HepG2 (cell line): ENCODE data around the gene TRAPPC4. TPM values are rescaled to one million over a fixed set of nuclear protein-coding genes. Genes with fewer than 3 reads are reported as not detected.

ENCODE experiments used
- ATAC-seq: fragments of 200-7000 bp; cut with Tn5 transposase; 3 replicates; pipeline ENCODE4 v1.9.1; 2020; ENCODE audit warnings: mild to moderate bottlenecking, moderate library complexity
- BruUV-seq: library from RNA; stranded (reverse); fragments of 400-500 nt; replicated peaks from 2 replicates; lab custom pipeline; 2021; lab: Mats Ljungman, UMichigan
- CTCF ChIA-PET: fragments of 300-600 bp; formaldehyde crosslinking; extraction: SDS; loops from one replicate; lab custom pipeline; 2021; ENCODE audit warnings: low total read pairs, inconsistent platforms, low intra/inter-chr PET ratio; lab: Yijun Ruan, JAX
- POLR2A ChIA-PET: fragments of 350-600 bp; sonication (Branson Sonifier 250); formaldehyde crosslinking; loops from one replicate; lab custom pipeline; 2020; ENCODE audit warnings: antibody characterized with exemption, inconsistent platforms; lab: Yijun Ruan, JAX
- DNase-seq: peaks from one replicate; pipeline ENCODE4 v3.0.0-alpha.2; 2015; ENCODE audit warnings: low spot score
- FAIRE-seq: peaks from 3 replicates; lab custom pipeline; 2011; peaks lifted over from hg19 to GRCh38; lab: Jason Lieb, UNC
- H2AFZ ChIP-seq: one replicate; pipeline ENCODE4 v1.6.1; 2011; ENCODE audit warnings: low read length, inconsistent platforms
- H3K27ac ChIP-seq: fragments of 300-600 bp; 3 replicates; pipeline ENCODE4 v1.8.0; 2011; ENCODE audit warnings: mixed run types, mild to moderate bottlenecking, mixed read lengths, low read length, inconsistent platforms; ENCODE audit not compliant: insufficient read depth; ENCODE audit errors: extremely low read length
- H3K27me3 ChIP-seq, 2 experiments: fragments of 200-600 bp in 1 of 2; 2 replicates in 1 of 2; 3 replicates in 1 of 2; pipeline versions ENCODE4 v1.6.0 to v1.8.0; 2011; ENCODE audit warnings: low read length in 2 of 2, mild to moderate bottlenecking in 2 of 2, moderate library complexity in 2 of 2, inconsistent platforms in 1 of 2; ENCODE audit not compliant: insufficient read depth in 2 of 2, control insufficient read depth in 1 of 2
- H3K36me3 ChIP-seq, 2 experiments: fragments of 200-600 bp in 1 of 2; replicated peaks in 1 of 2; 2 replicates in 1 of 2; 3 replicates in 1 of 2; pipeline versions ENCODE4 v1.5.1 to v1.8.0; 2011; ENCODE audit warnings: low read length in 2 of 2, inconsistent platforms in 1 of 2; ENCODE audit not compliant: insufficient read depth in 2 of 2, control insufficient read depth in 1 of 2
- H3K4me1 ChIP-seq: 2 replicates; pipeline ENCODE4 v1.5.1; 2012; ENCODE audit warnings: low read length, inconsistent platforms; ENCODE audit not compliant: insufficient read depth
- H3K4me2 ChIP-seq: 2 replicates; pipeline ENCODE4 v1.6.0; 2011; ENCODE audit warnings: low read depth, low read length, inconsistent platforms
- H3K4me3 ChIP-seq, 3 experiments: fragments of 200-600 bp in 1 of 3; sonication (generic), shearing (Covaris generic) in 1 of 3; replicated peaks in 1 of 3; 2 replicates each; pipeline ENCODE4 v1.5.1; 2011 to 2016; ENCODE audit warnings: low read length in 3 of 3, inconsistent platforms in 2 of 3, low read depth in 2 of 3, mild to moderate bottlenecking in 2 of 3, control low read depth in 1 of 3, mixed read lengths in 1 of 3; ENCODE audit not compliant: insufficient read depth in 1 of 3
- H3K79me2 ChIP-seq: one replicate; pipeline ENCODE4 v1.6.1; 2011; ENCODE audit warnings: low read length, inconsistent platforms; ENCODE audit not compliant: insufficient read depth
- H3K9ac ChIP-seq: 2 replicates; pipeline ENCODE4 v1.6.0; 2011; ENCODE audit warnings: mild to moderate bottlenecking, low read depth, low read length, inconsistent platforms; ENCODE audit not compliant: insufficient read depth
- H3K9me3 ChIP-seq: 2 replicates; pipeline ENCODE4 v1.5.1; 2012; ENCODE audit warnings: mild to moderate bottlenecking, low read length
- H4K20me1 ChIP-seq: 2 replicates; pipeline ENCODE4 v1.6.0; 2011; ENCODE audit warnings: inconsistent platforms, mild to moderate bottlenecking, low read length, moderate library complexity; ENCODE audit not compliant: insufficient read depth
- GABPA ChIP-seq, 2 experiments: IDR thresholded peaks; 2 replicates each; pipeline ENCODE4 v1.6.1; 2011 to 2016; ENCODE audit warnings: low read depth in 2 of 2, low read length in 1 of 2, missing biosample characterization in 1 of 2, missing genetic modification characterization in 1 of 2
- IKZF4 ChIP-seq: sonication (generic); formaldehyde crosslinking; IDR thresholded peaks from 2 replicates; pipeline ENCODE4 v1.5.1; 2020; ENCODE audit warnings: borderline replicate concordance, mild to moderate bottlenecking, low read depth, missing genetic modification reagents; ENCODE audit errors: not compliant biosample characterization
- NR2C2 ChIP-seq: sonication (generic); formaldehyde crosslinking; IDR thresholded peaks from 2 replicates; pipeline ENCODE4 v1.4.0; 2020; ENCODE audit warnings: missing genetic modification reagents, mild to moderate bottlenecking, moderate library complexity, borderline replicate concordance
- PLRG1 ChIP-seq: fragments of 450-650 bp; conservative IDR thresholded peaks from 2 replicates; pipeline ENCODE4 v1.6.1; 2016
- POGZ ChIP-seq: sonication (generic); formaldehyde crosslinking; IDR thresholded peaks from 2 replicates; pipeline ENCODE4 v1.4.0; 2020; ENCODE audit warnings: mild to moderate bottlenecking, missing genetic modification reagents
- ZFP37 ChIP-seq: sonication (generic); formaldehyde crosslinking; IDR thresholded peaks from 2 replicates; pipeline ENCODE4 v1.4.0; 2020; ENCODE audit warnings: missing genetic modification reagents, borderline replicate concordance
- ZMYM3 ChIP-seq: sonication (generic); formaldehyde crosslinking; IDR thresholded peaks from 2 replicates; pipeline ENCODE4 v1.5.1; 2020; ENCODE audit warnings: mild to moderate bottlenecking, missing genetic modification reagents
- ZNF124 ChIP-seq: sonication (generic); formaldehyde crosslinking; IDR thresholded peaks from 2 replicates; pipeline ENCODE4 v1.4.0; 2020; ENCODE audit warnings: missing genetic modification reagents
- ZNF501 ChIP-seq: sonication (generic); formaldehyde crosslinking; IDR thresholded peaks from 2 replicates; pipeline ENCODE4 v1.5.1; 2020; ENCODE audit warnings: mild to moderate bottlenecking, moderate library complexity, missing genetic modification reagents
- ZNF720 ChIP-seq: sonication (generic); formaldehyde crosslinking; IDR thresholded peaks from 2 replicates; pipeline ENCODE4 v1.4.0; 2020; ENCODE audit warnings: missing genetic modification reagents
- ZNF780A ChIP-seq: sonication (generic); formaldehyde crosslinking; IDR thresholded peaks from 2 replicates; pipeline ENCODE4 v1.8.0; 2022; ENCODE audit warnings: mild to moderate bottlenecking, missing genetic modification reagents, moderate library complexity
- ZNF782 ChIP-seq: sonication (generic); formaldehyde crosslinking; IDR thresholded peaks from 2 replicates; pipeline ENCODE4 v1.4.0; 2020; ENCODE audit warnings: missing genetic modification reagents, mild to moderate bottlenecking, borderline replicate concordance
- ZNF878 ChIP-seq: sonication (generic); formaldehyde crosslinking; IDR thresholded peaks from 2 replicates; pipeline ENCODE4 v1.8.1; 2023; ENCODE audit warnings: mild to moderate bottlenecking, missing genetic modification reagents, moderate library complexity
- ZNF891 ChIP-seq: sonication (generic); formaldehyde crosslinking; IDR thresholded peaks from 2 replicates; pipeline ENCODE4 v1.5.0; 2020; ENCODE audit warnings: mild to moderate bottlenecking, missing genetic modification reagents
- ZSCAN9 ChIP-seq: IDR thresholded peaks from 2 replicates; pipeline ENCODE4 v1.6.1; 2016; ENCODE audit warnings: borderline replicate concordance
- WGBS: methylation state at CpG from one replicate; pipeline ENCODE4 v1.1.6; 2017; ENCODE audit warnings: low lambda C conversion rate; 5-methylcytosine and 5-hydroxymethylcytosine counted together
- in situ Hi-C: cut with HindIII; loops from 2 replicates; pipeline ENCODE4 v1.10.0; 2017; ENCODE audit warnings: low pct_unique_long_range_greater_than_20kb; ENCODE audit not compliant: extremely low pct_ligation_motif_present
- intact Hi-C: fragments of 100-400 bp; cut with micrococcal nuclease; formaldehyde crosslinking; loops from one replicate; pipeline ENCODE4 v1.10.0; 2022; ENCODE audit not compliant: unreplicated experiment
- polyA plus RNA-seq, 8 experiments: library from polyadenylated mRNA; depleted of rRNA in 3 of 8; stranded (reverse) in 7 of 8; unstranded in 1 of 8; fragments of >200 nt; fragmentation: Illumina TruSeq in 4 of 8; extraction: Trizol in 4 of 8; gene quantifications; 2 replicates each; pipeline versions ENCODE4 v1.2.1 to v1.2.3, GENCODE V29; 2011 to 2016; ENCODE audit warnings: low read depth in 4 of 8, missing spikeins in 1 of 8, mixed read lengths in 1 of 8; ENCODE audit not compliant: insufficient read depth in 1 of 8
- total RNA-seq, 5 experiments: library from RNA; depleted of rRNA; stranded (reverse); fragments of >200 nt; fragmentation: Illumina TruSeq; extraction: Trizol; gene quantifications; 2 replicates each; pipeline ENCODE4 v1.2.3, GENCODE V29; 2016; ENCODE audit warnings: low read depth in 1 of 5
- TF ChIP-seq, protein P1 (sequence below): sonication (generic); formaldehyde crosslinking; IDR thresholded peaks from 2 replicates; pipeline ENCODE4 v1.4.0; 2020; ENCODE audit warnings: mild to moderate bottlenecking, missing genetic modification reagents
- TF ChIP-seq, protein P2 (sequence below): IDR thresholded peaks from 2 replicates; pipeline ENCODE4 v1.6.1; 2016; ENCODE audit warnings: missing biosample characterization, missing genetic modification reagents, low read depth
- TF ChIP-seq, protein P3 (sequence below): IDR thresholded peaks from 2 replicates; pipeline ENCODE4 v1.6.1; 2016; ENCODE audit warnings: mild to moderate bottlenecking
- TF ChIP-seq, protein P4 (sequence below): sonication (generic); formaldehyde crosslinking; IDR thresholded peaks from 2 replicates; pipeline ENCODE4; 2020; ENCODE audit warnings: missing genetic modification reagents, mild to moderate bottlenecking, borderline replicate concordance

TRAPPC4 gene
- total and polyA plus RNA-seq, 2 of the 13 experiments (the other 11 are each of a cell fraction or from before 2014, with no cell fraction given): 97.4 to 140 TPM

DNA sequence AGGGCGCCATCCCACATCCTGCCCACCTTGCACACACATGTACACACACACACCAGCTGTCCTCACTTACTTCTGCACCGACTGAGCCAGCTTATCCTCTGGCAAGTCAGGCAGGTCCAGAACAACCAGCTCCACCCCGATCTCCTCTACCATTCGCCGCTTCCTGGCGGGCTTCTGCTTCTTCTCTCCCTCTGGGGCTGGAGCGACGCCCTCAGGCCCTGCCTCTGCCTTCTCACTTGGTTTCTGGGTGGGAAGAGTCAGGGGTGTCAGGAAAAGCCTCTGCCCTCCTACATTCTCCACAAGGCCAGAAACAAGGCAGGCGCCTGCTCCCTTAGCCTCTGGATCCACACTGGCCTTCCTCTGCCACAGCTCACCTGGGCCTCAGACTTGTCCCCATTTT lies 30.1 kb downstream of the TRAPPC4 start (continued):
- TF ChIP-seq, protein P1, sequence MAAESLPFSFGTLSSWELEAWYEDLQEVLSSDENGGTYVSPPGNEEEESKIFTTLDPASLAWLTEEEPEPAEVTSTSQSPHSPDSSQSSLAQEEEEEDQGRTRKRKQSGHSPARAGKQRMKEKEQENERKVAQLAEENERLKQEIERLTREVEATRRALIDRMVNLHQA (CRISPR knock-in tag): no peak
- no peak for TF ChIP-seq IKZF4 (CRISPR knock-in tag)
- TF ChIP-seq ZMYM3 (CRISPR knock-in tag): no peak
- no peak for TF ChIP-seq ZNF891
- TF ChIP-seq, protein P2, sequence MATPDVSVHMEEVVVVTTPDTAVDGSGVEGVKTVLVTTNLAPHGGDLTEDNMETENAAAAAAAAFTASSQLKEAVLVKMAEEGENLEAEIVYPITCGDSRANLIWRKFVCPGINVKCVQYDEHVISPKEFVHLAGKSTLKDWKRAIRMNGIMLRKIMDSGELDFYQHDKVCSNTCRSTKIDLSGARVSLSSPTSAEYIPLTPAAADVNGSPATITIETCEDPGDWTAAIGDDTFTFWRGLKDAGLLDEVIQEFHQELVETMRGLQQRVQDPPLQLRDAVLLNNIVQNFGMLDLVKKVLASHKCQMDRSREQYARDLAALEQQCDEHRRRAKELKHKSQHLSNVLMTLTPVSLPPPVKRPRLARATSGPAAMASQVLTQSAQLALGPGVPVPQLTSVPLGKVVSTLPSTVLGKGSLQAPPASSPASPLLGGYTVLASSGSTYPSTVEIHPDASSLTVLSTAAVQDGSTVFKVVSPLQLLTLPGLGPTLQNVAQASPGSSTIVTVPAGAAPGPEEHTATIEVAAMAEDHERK (CRISPR knock-in tag): no peak
- TF ChIP-seq ZNF124 (CRISPR knock-in tag): no peak
- TF ChIP-seq, protein P3, sequence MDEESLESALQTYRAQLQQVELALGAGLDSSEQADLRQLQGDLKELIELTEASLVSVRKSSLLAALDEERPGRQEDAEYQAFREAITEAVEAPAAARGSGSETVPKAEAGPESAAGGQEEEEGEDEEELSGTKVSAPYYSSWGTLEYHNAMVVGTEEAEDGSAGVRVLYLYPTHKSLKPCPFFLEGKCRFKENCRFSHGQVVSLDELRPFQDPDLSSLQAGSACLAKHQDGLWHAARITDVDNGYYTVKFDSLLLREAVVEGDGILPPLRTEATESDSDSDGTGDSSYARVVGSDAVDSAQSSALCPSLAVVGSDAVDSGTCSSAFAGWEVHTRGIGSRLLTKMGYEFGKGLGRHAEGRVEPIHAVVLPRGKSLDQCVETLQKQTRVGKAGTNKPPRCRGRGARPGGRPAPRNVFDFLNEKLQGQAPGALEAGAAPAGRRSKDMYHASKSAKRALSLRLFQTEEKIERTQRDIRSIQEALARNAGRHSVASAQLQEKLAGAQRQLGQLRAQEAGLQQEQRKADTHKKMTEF (CRISPR knock-in tag): no peak
- no peak for TF ChIP-seq GABPA (IDR thresholded peaks at IDR 0.05; ENCODE audit: low read depth, low read length)
- no peak for TF ChIP-seq GABPA (CRISPR knock-in tag; IDR thresholded peaks at IDR 0.05; ENCODE audit: low read depth)
- no peak for TF ChIP-seq POGZ (CRISPR knock-in tag)
- TF ChIP-seq, all 625 proteins: peak for 0

DNA sequence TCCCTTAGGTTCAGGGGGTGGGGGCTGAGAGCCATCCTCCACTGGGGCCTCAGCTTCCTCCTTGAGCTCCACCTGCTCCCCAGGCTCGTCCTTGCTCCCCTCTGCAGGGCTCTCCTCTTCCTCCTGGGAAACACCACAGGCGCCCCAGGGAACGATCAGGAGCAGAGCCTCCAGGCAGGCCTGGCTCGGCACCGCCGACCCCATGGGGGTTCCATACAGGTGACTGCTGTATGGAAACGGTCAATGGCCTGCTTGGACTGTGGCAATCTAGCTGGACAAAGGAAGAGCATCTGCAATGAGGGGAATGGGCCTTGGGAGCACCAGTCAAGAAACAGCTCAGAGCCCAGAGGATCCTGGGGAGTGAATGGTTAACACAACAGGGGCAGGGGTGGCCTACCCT lies 30.5 kb downstream of the TRAPPC4 start:
- Histone ChIP-seq H4K20me1 (peaks cover 3% of the 10 kb centered on the region; the same call in 1 of the 2 replicates), H3K27me3 (no peaks in the 10 kb centered on the region), H3K27ac (no peak overlapping the region), H2AFZ (no peak overlapping the region), H3K9ac (no peak overlapping the region), H3K79me2 (peaks cover 3% of the 10 kb centered on the region), H3K36me3 (peaks cover 55 to 73% of the 10 kb centered on the region in 2 experiments), H3K4me3 (no peak overlapping the region), H3K9me3 (no peaks in the 10 kb centered on the region), H3K4me1 (no peaks in the 10 kb centered on the region), H3K4me2 (no peak overlapping the region)
- DNase-seq: no peak
- CTCF ChIA-PET: no interaction called here
- no peak for ATAC-seq
- no TSS peak for BruUV-seq
- 95% methylated on average over 7 of the region's 7 CpGs for WGBS
- POLR2A ChIA-PET: interaction anchor here (1.1 to 1.4 kb wide), 2 partner anchors 16 to 19 kb away, joined by 3 to 4 read pairs; partner anchors contain the start of gene VPS11
- no peak for FAIRE-seq
- intact Hi-C loops (no loop called here), in situ Hi-C loops (no loop called here)
- TF ChIP-seq ZNF891 (no peak), ZNF720 (CRISPR knock-in tag) (no peak), ZNF501 (CRISPR knock-in tag) (no peak), ZFP37 (no peak), ZNF780A (CRISPR knock-in tag) (no peak), NR2C2 (CRISPR knock-in tag) (no peak), ZNF782 (CRISPR knock-in tag) (no peak), ZNF878 (no peak), ZSCAN9 (CRISPR knock-in tag) (no peak), PLRG1 (no peak)
- TF ChIP-seq, protein P4, sequence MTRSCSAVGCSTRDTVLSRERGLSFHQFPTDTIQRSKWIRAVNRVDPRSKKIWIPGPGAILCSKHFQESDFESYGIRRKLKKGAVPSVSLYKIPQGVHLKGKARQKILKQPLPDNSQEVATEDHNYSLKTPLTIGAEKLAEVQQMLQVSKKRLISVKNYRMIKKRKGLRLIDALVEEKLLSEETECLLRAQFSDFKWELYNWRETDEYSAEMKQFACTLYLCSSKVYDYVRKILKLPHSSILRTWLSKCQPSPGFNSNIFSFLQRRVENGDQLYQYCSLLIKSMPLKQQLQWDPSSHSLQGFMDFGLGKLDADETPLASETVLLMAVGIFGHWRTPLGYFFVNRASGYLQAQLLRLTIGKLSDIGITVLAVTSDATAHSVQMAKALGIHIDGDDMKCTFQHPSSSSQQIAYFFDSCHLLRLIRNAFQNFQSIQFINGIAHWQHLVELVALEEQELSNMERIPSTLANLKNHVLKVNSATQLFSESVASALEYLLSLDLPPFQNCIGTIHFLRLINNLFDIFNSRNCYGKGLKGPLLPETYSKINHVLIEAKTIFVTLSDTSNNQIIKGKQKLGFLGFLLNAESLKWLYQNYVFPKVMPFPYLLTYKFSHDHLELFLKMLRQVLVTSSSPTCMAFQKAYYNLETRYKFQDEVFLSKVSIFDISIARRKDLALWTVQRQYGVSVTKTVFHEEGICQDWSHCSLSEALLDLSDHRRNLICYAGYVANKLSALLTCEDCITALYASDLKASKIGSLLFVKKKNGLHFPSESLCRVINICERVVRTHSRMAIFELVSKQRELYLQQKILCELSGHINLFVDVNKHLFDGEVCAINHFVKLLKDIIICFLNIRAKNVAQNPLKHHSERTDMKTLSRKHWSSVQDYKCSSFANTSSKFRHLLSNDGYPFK (CRISPR knock-in tag): no peak
